ENCODE measurements around the gene KRT77.
"Not testable (repeated sequence)": the region's sequence is repeated elsewhere in the genome, so short reads cannot be mapped to it uniquely, and the experiment has no call there.

KRT77 gene

DNA sequence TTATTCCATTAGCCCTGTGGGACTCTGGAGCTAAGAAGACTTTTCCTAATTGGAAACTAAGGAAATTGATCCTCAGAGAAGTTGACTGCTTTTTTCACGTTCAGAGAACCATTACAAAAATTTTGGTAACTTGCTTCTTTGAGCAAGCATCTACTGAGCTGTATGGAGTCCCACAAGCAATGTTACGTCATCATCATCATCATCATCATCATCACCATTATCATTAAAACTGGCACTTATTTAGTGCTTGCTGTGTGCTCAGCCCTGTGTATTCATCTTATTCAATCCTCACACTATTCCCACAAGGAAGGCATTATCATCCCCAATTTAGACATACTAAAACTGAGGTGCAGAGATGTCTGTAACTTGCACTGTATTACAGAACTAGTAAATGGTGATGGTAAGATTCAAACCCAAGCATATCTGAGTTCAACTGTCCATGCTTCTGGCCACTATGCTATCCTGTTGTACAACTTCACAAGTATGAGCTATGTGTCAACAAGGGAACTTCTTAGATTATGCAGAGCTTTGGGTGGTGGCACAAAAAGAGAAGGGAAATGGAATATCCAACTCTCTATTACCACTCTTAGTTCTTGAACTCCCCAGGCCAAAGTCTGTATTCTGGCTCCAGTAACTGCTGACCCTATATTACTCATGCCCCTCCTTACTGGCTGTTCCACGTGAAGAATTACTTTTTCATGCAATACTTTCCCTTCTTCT, 29.5 kb downstream of the KRT77 start:
- ChIA-PET CTCF (interaction anchor here (1.9 kb wide), 1 partner anchor 11 kb away, joined by 5 read pairs; no protein-coding TSS in a partner anchor), POLR2A (no interaction called here)
- H3K4me3 ChIP-seq (ENCODE audit: control insufficient read depth in 1 of 7, extremely low read depth in 1 of 7, insufficient read depth in 4 of 7, low read depth in 2 of 7, low read length in 6 of 7): no peak overlapping the region
- no peaks in the 10 kb centered on the region for H3K4me1 ChIP-seq (ENCODE audit: control extremely low read depth in 1 of 4, control insufficient read depth in 4 of 4, insufficient read depth in 4 of 4, low read length in 3 of 4)
- H3K27me3 ChIP-seq (replicated peaks in 2 of 5; ENCODE audit: control insufficient read depth in 4 of 5, insufficient read depth in 5 of 5, low read length in 4 of 5): peaks cover 0 to 6% (median 0%) of the 10 kb centered on the region in 5 experiments
- DNase-seq: no peak
- no peak overlapping the region for H3K27ac ChIP-seq (ENCODE audit: insufficient read depth in 1 of 2, low read depth in 1 of 2, low read length in 2 of 2, poor library complexity in 1 of 2, severe bottlenecking in 2 of 2)
- H3K36me3 ChIP-seq (ENCODE audit: control insufficient read depth in 4 of 4, insufficient read depth in 4 of 4, low read length in 3 of 4): no peaks in the 10 kb centered on the region
- WGBS (ENCODE audit: insufficient coverage): 82% methylated on average over 3 of the region's 3 CpGs
- no peaks in the 10 kb centered on the region for H3K9me3 ChIP-seq (ENCODE audit: control extremely low read depth in 1 of 5, control insufficient read depth in 4 of 5, insufficient read depth in 2 of 5, low read depth in 1 of 5, low read length in 4 of 5)

DNA sequence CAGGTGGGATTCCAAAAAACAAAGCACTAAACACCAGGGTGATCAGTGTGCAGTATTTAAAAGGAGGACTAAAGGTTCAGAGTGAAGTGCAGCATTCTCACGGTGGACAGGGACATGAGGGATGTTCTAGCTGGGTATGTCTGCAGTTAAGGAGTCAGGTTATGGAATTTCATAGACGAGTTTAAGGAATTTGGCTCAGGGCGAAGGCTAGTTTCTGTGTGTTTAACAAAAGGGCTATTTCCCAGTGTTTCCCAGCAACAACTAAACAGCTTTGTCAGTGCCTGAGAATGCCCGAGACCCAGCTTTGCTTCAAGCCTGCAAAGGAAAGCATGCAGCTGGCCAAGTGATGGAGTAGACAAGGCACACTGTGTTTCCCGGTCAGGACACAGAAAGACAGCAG, 30.1 kb downstream of the KRT77 start:
- POLR2A ChIA-PET: no interaction called here
- Histone ChIP-seq H3K27me3 (replicated peaks in 2 of 5; ENCODE audit: control insufficient read depth in 4 of 5, insufficient read depth in 5 of 5, low read length in 4 of 5) (peaks cover 0 to 6% (median 0%) of the 10 kb centered on the region in 5 experiments), H3K27ac (ENCODE audit: insufficient read depth in 1 of 2, low read depth in 1 of 2, low read length in 2 of 2, poor library complexity in 1 of 2, severe bottlenecking in 2 of 2) (no peak overlapping the region), H3K9me3 (ENCODE audit: control extremely low read depth in 1 of 5, control insufficient read depth in 4 of 5, insufficient read depth in 2 of 5, low read depth in 1 of 5, low read length in 4 of 5) (no peaks in the 10 kb centered on the region), H3K4me1 (ENCODE audit: control extremely low read depth in 1 of 4, control insufficient read depth in 4 of 4, insufficient read depth in 4 of 4, low read length in 3 of 4) (no peaks in the 10 kb centered on the region), H3K36me3 (ENCODE audit: control insufficient read depth in 4 of 4, insufficient read depth in 4 of 4, low read length in 3 of 4) (no peaks in the 10 kb centered on the region), H3K4me3 (ENCODE audit: control insufficient read depth in 1 of 7, extremely low read depth in 1 of 7, insufficient read depth in 4 of 7, low read depth in 2 of 7, low read length in 6 of 7) (no peak overlapping the region)
- CTCF ChIA-PET: interaction anchor here (0.7 to 1.9 kb wide), 3 partner anchors 8 to 12 kb away, joined by 3 to 5 read pairs (median 4); no protein-coding TSS in a partner anchor
- DNase-seq: no peak
- WGBS (ENCODE audit: insufficient coverage): 94% methylated on average over 5 of the region's 5 CpGs

DNA sequence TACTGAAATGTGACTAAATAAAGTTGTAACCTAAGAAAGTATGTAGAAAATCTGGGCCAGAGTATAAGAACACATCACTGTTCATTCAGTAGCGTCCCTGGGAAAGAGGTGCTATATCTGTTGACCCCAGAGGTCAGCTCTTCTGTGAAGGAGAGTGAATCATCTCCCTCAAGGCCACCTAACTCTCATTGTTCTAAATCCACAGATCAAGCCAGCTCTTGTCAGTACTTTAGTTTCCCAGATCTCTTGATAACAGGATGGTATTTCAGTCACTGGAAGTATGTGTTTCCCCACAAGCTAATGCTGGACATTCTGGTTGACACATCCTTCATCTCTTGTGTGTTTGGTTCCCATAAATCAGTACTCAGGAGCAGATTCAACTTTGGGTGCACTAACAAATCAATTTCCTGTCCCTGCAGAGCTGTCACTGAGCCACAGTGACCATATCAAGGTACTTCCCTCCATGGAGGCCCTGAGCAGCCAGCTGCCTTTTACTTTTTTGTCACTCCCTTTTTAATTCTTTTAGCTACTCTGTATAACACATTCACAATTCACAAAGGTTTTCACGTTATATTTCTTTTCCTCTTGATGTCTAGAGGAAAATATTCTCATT, 30.9 kb downstream of the KRT77 start:
- DNase-seq: no peak
- Histone ChIP-seq H3K4me3 (ENCODE audit: control insufficient read depth in 1 of 7, extremely low read depth in 1 of 7, insufficient read depth in 4 of 7, low read depth in 2 of 7, low read length in 6 of 7) (no peak overlapping the region), H3K27ac (ENCODE audit: insufficient read depth in 1 of 2, low read depth in 1 of 2, low read length in 2 of 2, poor library complexity in 1 of 2, severe bottlenecking in 2 of 2) (no peak overlapping the region), H3K9me3 (ENCODE audit: control extremely low read depth in 1 of 5, control insufficient read depth in 4 of 5, insufficient read depth in 2 of 5, low read depth in 1 of 5, low read length in 4 of 5) (no peaks in the 10 kb centered on the region), H3K27me3 (replicated peaks in 2 of 5; ENCODE audit: control insufficient read depth in 4 of 5, insufficient read depth in 5 of 5, low read length in 4 of 5) (peaks cover 0 to 8% (median 0%) of the 10 kb centered on the region in 5 experiments), H3K4me1 (ENCODE audit: control extremely low read depth in 1 of 4, control insufficient read depth in 4 of 4, insufficient read depth in 4 of 4, low read length in 3 of 4) (no peaks in the 10 kb centered on the region), H3K36me3 (ENCODE audit: control insufficient read depth in 4 of 4, insufficient read depth in 4 of 4, low read length in 3 of 4) (no peaks in the 10 kb centered on the region)
- CTCF ChIA-PET: interaction anchor here (0.7 to 1.9 kb wide), 4 partner anchors 9 to 208 kb away, joined by 3 to 5 read pairs (median 4); no protein-coding TSS in a partner anchor
- POLR2A ChIA-PET: no interaction called here
- WGBS (ENCODE audit: insufficient coverage): 94% methylated on average over 2 of the region's 2 CpGs

- 100% methylated on average over 3 of the region's 3 CpGs for WGBS (ENCODE audit: insufficient coverage)
- POLR2A ChIA-PET: no interaction called here
- no peaks in the 10 kb centered on the region for H3K36me3 ChIP-seq (ENCODE audit: control insufficient read depth in 4 of 4, insufficient read depth in 4 of 4, low read length in 3 of 4)
- no peaks in the 10 kb centered on the region for H3K9me3 ChIP-seq (ENCODE audit: control extremely low read depth in 1 of 5, control insufficient read depth in 4 of 5, insufficient read depth in 2 of 5, low read depth in 1 of 5, low read length in 4 of 5)
- DNase-seq: no peak
- no peak overlapping the region for H3K4me3 ChIP-seq (ENCODE audit: control insufficient read depth in 1 of 7, extremely low read depth in 1 of 7, insufficient read depth in 4 of 7, low read depth in 2 of 7, low read length in 6 of 7)
- CTCF ChIA-PET: no interaction called here
- H3K4me1 ChIP-seq (ENCODE audit: control extremely low read depth in 1 of 4, control insufficient read depth in 4 of 4, insufficient read depth in 4 of 4, low read length in 3 of 4): no peaks in the 10 kb centered on the region
- H3K27ac ChIP-seq (ENCODE audit: insufficient read depth in 1 of 2, low read depth in 1 of 2, low read length in 2 of 2, poor library complexity in 1 of 2, severe bottlenecking in 2 of 2): no peak overlapping the region
- peaks cover 0 to 8% (median 0%) of the 10 kb centered on the region in 5 experiments for H3K27me3 ChIP-seq (replicated peaks in 2 of 5; ENCODE audit: control insufficient read depth in 4 of 5, insufficient read depth in 5 of 5, low read length in 4 of 5)
These were observed 32.4 kb downstream of the KRT77 start for GRCh38 chr12:52670961-52671360.

- Histone ChIP-seq H3K27ac (ENCODE audit: insufficient read depth in 1 of 2, low read depth in 1 of 2, low read length in 2 of 2, poor library complexity in 1 of 2, severe bottlenecking in 2 of 2) (no peak overlapping the region), H3K4me1 (ENCODE audit: control extremely low read depth in 1 of 4, control insufficient read depth in 4 of 4, insufficient read depth in 4 of 4, low read length in 3 of 4) (no peaks in the 10 kb centered on the region), H3K27me3 (replicated peaks in 2 of 5; ENCODE audit: control insufficient read depth in 4 of 5, insufficient read depth in 5 of 5, low read length in 4 of 5) (peaks cover 0 to 8% (median 0%) of the 10 kb centered on the region in 5 experiments), H3K9me3 (ENCODE audit: control extremely low read depth in 1 of 5, control insufficient read depth in 4 of 5, insufficient read depth in 2 of 5, low read depth in 1 of 5, low read length in 4 of 5) (no peaks in the 10 kb centered on the region), H3K36me3 (ENCODE audit: control insufficient read depth in 4 of 4, insufficient read depth in 4 of 4, low read length in 3 of 4) (no peaks in the 10 kb centered on the region), H3K4me3 (ENCODE audit: control insufficient read depth in 1 of 7, extremely low read depth in 1 of 7, insufficient read depth in 4 of 7, low read depth in 2 of 7, low read length in 6 of 7) (no peak overlapping the region)
- no peak for DNase-seq
- CTCF ChIA-PET: no interaction called here
- POLR2A ChIA-PET: no interaction called here
- WGBS (ENCODE audit: insufficient coverage): 80% methylated on average over 1 of the region's 4 CpGs
These were observed 32.8 kb downstream of the KRT77 start for GRCh38 chr12:52670506-52670905.

DNA sequence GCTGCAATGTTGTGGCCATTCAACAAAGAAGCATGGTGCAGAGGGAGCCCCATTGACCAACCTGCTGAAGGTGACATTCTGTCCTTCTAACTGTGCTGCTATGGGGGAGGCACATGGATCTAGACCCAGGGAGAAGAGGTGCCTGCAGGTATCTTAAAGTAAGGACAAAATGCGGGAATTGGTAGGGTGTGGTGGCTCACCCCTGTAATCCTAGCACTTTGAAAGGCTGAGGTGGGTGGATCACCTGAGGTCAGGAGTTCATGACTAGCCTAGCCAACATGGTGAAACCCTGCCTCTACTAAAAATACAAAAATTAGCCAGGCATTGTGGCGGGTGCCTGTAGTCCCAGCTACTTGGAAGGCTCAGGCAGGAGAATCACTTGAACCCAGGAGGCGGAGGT, 33.4 kb downstream of the KRT77 start:
- H3K27me3 ChIP-seq (replicated peaks in 2 of 5; ENCODE audit: control insufficient read depth in 4 of 5, insufficient read depth in 5 of 5, low read length in 4 of 5); POLR2A ChIA-PET; H3K9me3 ChIP-seq (ENCODE audit: control extremely low read depth in 1 of 5, control insufficient read depth in 4 of 5, insufficient read depth in 2 of 5, low read depth in 1 of 5, low read length in 4 of 5); DNase-seq; H3K4me3 ChIP-seq (ENCODE audit: control insufficient read depth in 1 of 7, extremely low read depth in 1 of 7, insufficient read depth in 4 of 7, low read depth in 2 of 7, low read length in 6 of 7); CTCF ChIA-PET; H3K27ac ChIP-seq (ENCODE audit: insufficient read depth in 1 of 2, low read depth in 1 of 2, low read length in 2 of 2, poor library complexity in 1 of 2, severe bottlenecking in 2 of 2); H3K36me3 ChIP-seq (ENCODE audit: control insufficient read depth in 4 of 4, insufficient read depth in 4 of 4, low read length in 3 of 4); H3K4me1 ChIP-seq (ENCODE audit: control extremely low read depth in 1 of 4, control insufficient read depth in 4 of 4, insufficient read depth in 4 of 4, low read length in 3 of 4): not testable (repeated sequence)
- 100% methylated on average over 2 of the region's 3 CpGs for WGBS (ENCODE audit: insufficient coverage)

DNA sequence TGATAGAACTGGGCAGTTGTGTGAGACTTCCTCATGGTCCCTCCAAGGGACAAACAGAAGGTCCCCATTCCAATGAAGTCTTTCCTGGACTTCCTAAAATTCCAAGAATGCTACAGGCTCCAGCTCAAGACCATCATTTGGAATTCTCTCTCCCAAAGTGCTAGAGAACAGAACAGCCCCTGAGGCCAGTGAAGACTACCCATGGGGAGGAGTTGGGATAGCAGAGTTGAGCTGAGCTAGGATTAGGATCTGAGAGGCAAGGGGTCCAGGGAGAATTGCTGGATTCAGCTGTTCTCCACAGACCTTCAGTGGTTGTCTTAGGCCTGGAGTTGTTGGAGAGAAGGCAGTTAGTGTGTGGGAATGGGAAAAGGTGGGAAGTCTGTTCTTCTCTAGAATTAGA, 33.9 kb downstream of the KRT77 start:
- H3K4me1 ChIP-seq (ENCODE audit: control extremely low read depth in 1 of 4, control insufficient read depth in 4 of 4, insufficient read depth in 4 of 4, low read length in 3 of 4): no peaks in the 10 kb centered on the region
- no peak overlapping the region for H3K27ac ChIP-seq (ENCODE audit: insufficient read depth in 1 of 2, low read depth in 1 of 2, low read length in 2 of 2, poor library complexity in 1 of 2, severe bottlenecking in 2 of 2)
- H3K36me3 ChIP-seq (ENCODE audit: control insufficient read depth in 4 of 4, insufficient read depth in 4 of 4, low read length in 3 of 4): no peaks in the 10 kb centered on the region
- DNase-seq: no peak
- POLR2A ChIA-PET: no interaction called here
- peaks cover 0 to 5% (median 0%) of the 10 kb centered on the region in 5 experiments for H3K27me3 ChIP-seq (replicated peaks in 2 of 5; ENCODE audit: control insufficient read depth in 4 of 5, insufficient read depth in 5 of 5, low read length in 4 of 5)
- H3K4me3 ChIP-seq (ENCODE audit: control insufficient read depth in 1 of 7, extremely low read depth in 1 of 7, insufficient read depth in 4 of 7, low read depth in 2 of 7, low read length in 6 of 7): no peak overlapping the region
- no peaks in the 10 kb centered on the region for H3K9me3 ChIP-seq (ENCODE audit: control extremely low read depth in 1 of 5, control insufficient read depth in 4 of 5, insufficient read depth in 2 of 5, low read depth in 1 of 5, low read length in 4 of 5)
- CTCF ChIA-PET: no interaction called here

Data from common myeloid progenitor, CD34-positive (primary cell).